GM23338 (cell line): ENCODE data around the gene ZNF507. TPM values are rescaled to one million over a fixed set of nuclear protein-coding genes. Genes with fewer than 3 reads are reported as not detected.

Source experiments
- ATAC-seq: fragments of 200-7000 bp; cut with Tn5 transposase; 3 replicates; pipeline ENCODE4 v1.9.1; 2020
- DNase-seq: peaks from one replicate; pipeline ENCODE4 v3.0.0-alpha.2; 2015; ENCODE audit warnings: low spot score
- H2AFZ ChIP-seq: fragments of 200-600 bp; sonication (generic); 2 replicates; pipeline ENCODE4 v1.8.0; 2016; ENCODE audit warnings: antibody characterized with exemption, mild to moderate bottlenecking, moderate library complexity
- H3F3A ChIP-seq: fragments of 200-600 bp; sonication (generic); replicated peaks from 2 replicates; pipeline ENCODE4 v1.8.0; 2017; ENCODE audit warnings: antibody characterized with exemption, mixed run types, low read depth
- H3K27ac ChIP-seq: fragments of 200-600 bp; sonication (generic); 2 replicates; pipeline ENCODE4 v1.6.1; 2016; ENCODE audit warnings: low read depth
- H3K27me3 ChIP-seq: fragments of 200-600 bp; sonication (generic); 2 replicates; pipeline ENCODE4 v1.8.0; 2016; ENCODE audit warnings: mild to moderate bottlenecking, mixed run types, moderate library complexity; ENCODE audit not compliant: insufficient read depth
- H3K36me3 ChIP-seq: fragments of 200-600 bp; sonication (generic); 2 replicates; pipeline ENCODE4 v1.8.0; 2016; ENCODE audit warnings: mild to moderate bottlenecking; ENCODE audit not compliant: insufficient read depth
- H3K4me1 ChIP-seq: fragments of 200-600 bp; sonication (generic); 2 replicates; pipeline ENCODE4 v1.8.0; 2016; ENCODE audit warnings: mild to moderate bottlenecking, moderate library complexity; ENCODE audit not compliant: insufficient read depth
- H3K4me2 ChIP-seq: fragments of 200-600 bp; sonication (generic); 2 replicates; pipeline ENCODE4 v1.7.1; 2017; ENCODE audit warnings: mixed run types
- H3K4me3 ChIP-seq: fragments of 200-600 bp; sonication (generic); 2 replicates; pipeline ENCODE4 v1.6.1; 2016; ENCODE audit warnings: mixed run types
- H3K79me2 ChIP-seq: fragments of 200-600 bp; sonication (generic); replicated peaks from 2 replicates; pipeline ENCODE4 v1.8.0; 2017; ENCODE audit warnings: mild to moderate bottlenecking; ENCODE audit not compliant: insufficient read depth
- H3K9me2 ChIP-seq: fragments of 200-600 bp; sonication (generic); 2 replicates; pipeline ENCODE4 v1.8.0; 2017; ENCODE audit not compliant: insufficient read depth
- H4K20me1 ChIP-seq: fragments of 200-600 bp; sonication (generic); replicated peaks from 2 replicates; pipeline ENCODE4 v1.8.0; 2017; ENCODE audit warnings: mild to moderate bottlenecking; ENCODE audit not compliant: insufficient read depth
- H3K27ac Mint-ChIP-seq: 2 replicates; pipeline ENCODE4 v1.8.0; 2020; ENCODE audit warnings: inconsistent platforms, mild to moderate bottlenecking, moderate library complexity, mixed read lengths
- H3K27me3 Mint-ChIP-seq: 3 replicates; pipeline ENCODE4 v1.8.0; 2022; ENCODE audit warnings: low read depth, mild to moderate bottlenecking, moderate library complexity, mixed read lengths, inconsistent platforms; ENCODE audit not compliant: insufficient read depth, poor library complexity
- H3K36me3 Mint-ChIP-seq: 3 replicates; pipeline ENCODE4 v1.8.0; 2021; ENCODE audit warnings: low read depth, mild to moderate bottlenecking, inconsistent platforms, moderate library complexity, mixed read lengths
- H3K4me1 Mint-ChIP-seq: 3 replicates; pipeline ENCODE4 v1.8.0; 2020; ENCODE audit warnings: mild to moderate bottlenecking, inconsistent platforms, mixed read lengths
- H3K4me3 Mint-ChIP-seq: 3 replicates; pipeline ENCODE4 v1.8.0; 2021; ENCODE audit warnings: moderate library complexity, mild to moderate bottlenecking, inconsistent platforms, mixed read lengths
- H3K9me3 Mint-ChIP-seq: 3 replicates; pipeline ENCODE4 v1.8.0; 2020; ENCODE audit warnings: moderate library complexity, mild to moderate bottlenecking, inconsistent platforms, mixed read lengths
- CREB1 ChIP-seq: fragments of 250-450 bp; sonication (Bioruptor Pico); IDR thresholded peaks from 2 replicates; pipeline ENCODE4 v1.5.0; 2020; ENCODE audit warnings: low read depth, mild to moderate bottlenecking, moderate library complexity
- CTCF ChIP-seq, 2 experiments: fragments of 200-600 bp in 1 of 2; sonication (generic) in 1 of 2; conservative IDR thresholded peaks; 2 replicates each; pipeline versions ENCODE4 v1.5.1 to v1.6.1; 2016 to 2017; ENCODE audit warnings: antibody characterized with exemption in 2 of 2, low read depth in 2 of 2, mild to moderate bottlenecking in 2 of 2, moderate library complexity in 1 of 2
- EZH2 ChIP-seq: fragments of 200-600 bp; sonication (generic); IDR thresholded peaks from one replicate; pipeline ENCODE4 v1.8.0; 2017; ENCODE audit warnings: antibody characterized with exemption, mild to moderate bottlenecking, low read depth; ENCODE audit not compliant: unreplicated experiment
- EZH2phosphoT487 ChIP-seq: fragments of 200-600 bp; sonication (generic); IDR thresholded peaks from one replicate; pipeline ENCODE4 v1.8.1; 2018; ENCODE audit warnings: antibody characterized with exemption; ENCODE audit not compliant: unreplicated experiment
- JUNB ChIP-seq: IDR thresholded peaks from one replicate; pipeline ENCODE4 v1.6.1; 2016; ENCODE audit warnings: antibody characterized with exemption; ENCODE audit not compliant: unreplicated experiment
- NANOG ChIP-seq: IDR thresholded peaks from 2 replicates; pipeline ENCODE4 v1.6.1; 2016; ENCODE audit warnings: antibody characterized with exemption, borderline replicate concordance
- POLR2AphosphoS5 ChIP-seq: IDR thresholded peaks from 2 replicates; pipeline ENCODE4 v1.6.1; 2016; ENCODE audit warnings: antibody characterized with exemption, low read depth
- REST ChIP-seq: IDR thresholded peaks from one replicate; pipeline ENCODE4 v1.6.1; 2018; ENCODE audit warnings: antibody characterized with exemption; ENCODE audit not compliant: unreplicated experiment
- STAT1 ChIP-seq: IDR thresholded peaks from one replicate; pipeline ENCODE4 v1.6.1; 2016; ENCODE audit warnings: antibody characterized with exemption; ENCODE audit not compliant: unreplicated experiment
- ZNF331 ChIP-seq: fragments of 250-450 bp; sonication (Bioruptor Pico); IDR thresholded peaks from 2 replicates; pipeline ENCODE4 v1.5.0; 2020; ENCODE audit warnings: low read depth, mild to moderate bottlenecking, moderate library complexity
- ZNF462 ChIP-seq: fragments of 250-450 bp; sonication (Bioruptor Pico); IDR thresholded peaks from 2 replicates; pipeline ENCODE4 v1.5.0; 2020; ENCODE audit warnings: mild to moderate bottlenecking, moderate library complexity
- polyA plus RNA-seq: library from polyadenylated mRNA; unstranded; fragments of >200 nt; fragmentation: Nextera tagmentation; extraction: Ambion mirVana; gene quantifications from 2 replicates; pipeline ENCODE4 v1.2.1, GENCODE V29; 2016
- total RNA-seq: library from RNA; depleted of rRNA; stranded (reverse); fragments of >200 nt; shearing (Covaris generic); gene quantifications from 2 replicates; pipeline ENCODE4 v1.2.3, GENCODE V29; 2014

Gene ZNF507
- total and polyA plus RNA-seq, 2 experiments from 2014 or later, result 10.4 to 23.4 TPM

GRCh38 chr19:32350987-32351348 lies 5.6 kb downstream of the ZNF507 start:
- Histone ChIP-seq H3K36me3 (peaks cover 44% of the 10 kb centered on the region), H3F3A (no peaks in the 10 kb centered on the region), H3K27ac (no peak overlapping the region), H3K4me2 (no peak overlapping the region), H2AFZ (no peak overlapping the region), H3K27me3 (no peaks in the 10 kb centered on the region), H3K9me2 (no peaks in the 10 kb centered on the region), H3K4me1 (peaks cover 8% of the 10 kb centered on the region; the same call in 1 of the 2 replicates), H3K79me2 (peaks cover 79% of the 10 kb centered on the region), H4K20me1 (peaks cover 16% of the 10 kb centered on the region; the same call in 1 of the 2 replicates), H3K4me3 (no peak overlapping the region)
- no peak for TF ChIP-seq EZH2phosphoT487
- peaks cover 58% of the 10 kb centered on the region for H3K36me3 Mint-ChIP-seq
- DNase-seq (no peak), ATAC-seq (no peak)
- no peak overlapping the region for H3K4me3 Mint-ChIP-seq
- no peaks in the 10 kb centered on the region for H3K9me3 Mint-ChIP-seq
- no peak overlapping the region for H3K27ac Mint-ChIP-seq
- peaks cover 3% of the 10 kb centered on the region for H3K27me3 Mint-ChIP-seq
- no peaks in the 10 kb centered on the region; the same call in 2 of the 3 replicates for H3K4me1 Mint-ChIP-seq

GRCh38 chr19:32352241-32352630 lies 6.8 kb downstream of the ZNF507 start:
- H3K4me3 ChIP-seq, result no peak overlapping the region
- Mint-ChIP-seq H3K27ac (no peak overlapping the region), H3K9me3 (no peaks in the 10 kb centered on the region), H3K36me3 (peaks cover 70% of the 10 kb centered on the region), H3K27me3 (peaks cover 3% of the 10 kb centered on the region), H3K4me3 (no peak overlapping the region), H3K4me1 (no peaks in the 10 kb centered on the region; the same call in 2 of the 3 replicates)
- H3K36me3 ChIP-seq, result peaks cover 51% of the 10 kb centered on the region
- no peaks in the 10 kb centered on the region for H3K27me3 ChIP-seq
- H3K4me2 ChIP-seq, result no peak overlapping the region
- H3K27ac ChIP-seq, result no peak overlapping the region
- DNase-seq, result no peak
- H3K9me2 ChIP-seq, result no peaks in the 10 kb centered on the region
- H4K20me1 ChIP-seq, result peaks cover 16% of the 10 kb centered on the region; the same call in 1 of the 2 replicates
- no peak overlapping the region for H2AFZ ChIP-seq
- H3K4me1 ChIP-seq, result peaks cover 1% of the 10 kb centered on the region; the same call in 1 of the 2 replicates
- H3K79me2 ChIP-seq, result peaks cover 67% of the 10 kb centered on the region
- 0 out of 2 replicates have a peak, but pooled peaks cover 5% of the 10 kb centered on the region for H3F3A ChIP-seq
- ATAC-seq, result no peak
- no peak for TF ChIP-seq ZNF331 (CRISPR knock-in tag)
- no peak for TF ChIP-seq STAT1
- no peak for TF ChIP-seq REST
- no peak for TF ChIP-seq EZH2phosphoT487
- no peak for TF ChIP-seq NANOG
- TF ChIP-seq CREB1 (CRISPR knock-in tag), result no peak
- TF ChIP-seq POLR2AphosphoS5, result no peak
- TF ChIP-seq JUNB, result no peak
- no peak for TF ChIP-seq EZH2
- no peak for TF ChIP-seq CTCF (conservative IDR thresholded peaks at IDR 0.05; ENCODE audit: low read depth in 2 of 2)
- TF ChIP-seq ZNF462 (CRISPR knock-in tag), result no peak
